NCI-H774 (cell line): ENCODE data around the gene MTHFSD.

Experiments used
- DNase-seq: peaks from one replicate; lab custom pipeline; 2025; lab: John Stamatoyannopoulos, UW

The MTHFSD gene

DNA sequence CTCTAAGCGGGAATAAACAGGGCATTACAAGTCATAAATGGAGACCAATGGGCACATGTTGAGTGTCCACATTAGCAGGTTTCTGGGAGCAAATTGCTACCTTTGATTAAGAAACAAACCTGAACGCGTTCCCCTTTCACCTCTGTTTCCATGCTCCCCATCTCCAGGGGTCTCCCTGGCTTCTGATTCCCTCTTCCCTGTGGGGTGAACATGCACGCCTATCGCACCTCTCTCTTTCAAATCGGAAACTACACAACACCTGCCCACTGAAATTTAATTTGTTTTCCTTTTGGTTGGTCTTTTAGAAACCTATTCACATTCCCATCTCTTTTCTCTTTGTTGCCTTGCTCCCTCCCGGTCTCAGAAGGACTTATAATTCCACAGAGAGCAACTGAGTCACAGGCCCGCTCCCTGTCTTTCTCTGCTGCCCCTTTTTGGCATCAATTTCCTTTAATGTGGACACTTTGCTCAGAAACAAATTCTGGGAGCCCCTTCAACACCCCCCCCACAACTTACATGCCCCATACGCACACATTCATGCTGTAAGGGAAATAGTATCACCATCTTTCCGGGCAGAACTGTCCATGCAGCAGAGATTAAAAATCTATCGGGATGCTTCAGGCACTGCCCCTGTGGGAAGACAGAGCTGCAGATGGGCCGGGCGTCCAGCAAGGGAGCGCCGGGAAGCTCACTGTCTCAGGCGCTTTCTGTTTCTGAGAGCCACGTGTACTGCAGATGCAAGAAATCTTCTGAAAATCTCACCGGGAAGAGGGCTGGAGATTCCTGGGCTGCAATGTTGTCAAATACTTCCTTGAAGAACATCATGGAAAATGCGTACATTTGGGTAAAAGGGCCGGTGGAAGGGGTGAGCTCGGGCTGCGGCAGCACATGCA, 51.9 kb downstream of the MTHFSD start:
- DNase-seq: no peak

GRCh38 chr16:86501989-86502855, 52.8 kb downstream of the MTHFSD start:
- DNase-seq: no peak

DNA sequence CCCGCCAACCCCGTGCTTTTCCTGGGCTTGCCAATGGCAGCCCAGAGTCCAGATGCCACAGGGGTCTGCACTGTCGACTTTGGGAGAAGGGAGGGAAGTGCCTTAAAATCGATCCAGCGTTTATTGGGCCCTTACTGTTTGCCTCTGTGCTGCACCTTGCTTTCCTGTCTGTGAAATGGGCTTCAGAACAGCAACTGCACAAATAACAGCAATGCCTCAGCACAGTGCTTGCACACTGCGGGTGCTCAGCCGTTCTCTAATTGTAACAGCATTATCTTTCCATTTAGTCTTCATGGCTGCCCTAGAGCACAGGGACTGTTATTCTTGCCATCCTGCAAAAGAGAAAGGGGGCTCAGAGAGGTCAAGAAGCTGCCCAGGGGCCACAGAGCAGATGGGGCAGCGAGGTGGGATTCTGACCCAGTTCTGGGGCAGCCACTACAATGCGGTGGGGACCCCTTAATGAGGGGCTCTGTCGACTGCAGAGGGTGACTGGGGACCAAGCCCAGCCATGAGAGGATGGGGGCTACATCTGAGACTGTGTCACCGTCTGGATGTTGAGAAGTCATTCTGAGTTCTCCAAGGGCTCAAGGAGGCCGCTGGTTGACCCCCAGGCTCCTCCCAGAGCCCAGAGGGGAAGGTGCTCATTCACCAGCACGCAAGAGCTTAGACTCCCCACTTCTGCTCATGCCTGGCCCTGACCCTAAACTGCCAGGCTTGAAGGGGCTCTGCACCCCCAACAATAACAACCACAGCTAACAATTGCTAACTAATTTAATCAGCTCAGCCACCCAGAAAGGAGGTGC, 54.1 kb downstream of the MTHFSD start:
- DNase-seq: no peak

GRCh38 chr16:86499889-86500707, 54.9 kb downstream of the MTHFSD start:
- no peak for DNase-seq

- DNase-seq: no peak
Measured at GRCh38 chr16:86499440-86499786, 55.6 kb downstream of the MTHFSD start.

DNA sequence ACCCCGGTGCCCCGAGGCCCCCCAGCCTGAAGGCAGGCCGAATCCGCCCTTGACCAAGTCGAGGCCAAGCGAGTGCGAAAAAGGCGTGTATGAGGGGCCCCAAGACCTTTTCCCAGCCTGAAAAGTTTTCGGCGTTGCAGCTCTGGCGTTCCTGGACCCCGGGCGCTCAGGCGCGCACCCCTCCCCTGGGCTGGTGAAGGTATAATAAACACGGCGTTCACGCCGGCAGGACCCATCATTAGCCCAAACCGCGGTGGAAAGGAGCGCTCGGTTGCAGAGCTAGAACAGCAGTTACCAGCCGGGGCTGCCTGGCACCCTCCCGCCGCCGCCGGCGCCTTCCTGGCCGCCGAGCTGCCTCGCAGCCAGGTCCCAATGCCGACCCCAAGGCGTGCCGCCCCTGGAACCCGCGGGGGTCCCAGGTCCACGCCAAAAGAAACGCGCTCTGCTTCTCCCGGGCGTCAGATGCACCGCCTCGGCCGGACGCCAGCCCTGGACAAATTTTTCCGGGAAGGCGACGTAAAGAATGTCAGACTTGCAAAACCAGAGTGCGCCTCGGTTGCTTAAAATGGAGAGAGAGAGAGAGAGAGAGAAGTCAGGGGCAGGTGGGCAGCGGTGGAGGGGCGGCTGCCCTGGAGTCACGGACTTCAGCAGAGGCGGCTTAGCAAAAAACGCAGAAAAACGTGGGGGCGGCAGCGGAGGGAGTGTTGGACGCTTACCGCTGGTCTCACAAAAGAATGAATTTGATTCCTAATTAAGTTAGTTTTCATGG, 56.2 kb downstream of the MTHFSD start:
- DNase-seq: no peak

GRCh38 chr16:86498155-86498670, 56.8 kb downstream of the MTHFSD start:
- DNase-seq: no peak

DNA sequence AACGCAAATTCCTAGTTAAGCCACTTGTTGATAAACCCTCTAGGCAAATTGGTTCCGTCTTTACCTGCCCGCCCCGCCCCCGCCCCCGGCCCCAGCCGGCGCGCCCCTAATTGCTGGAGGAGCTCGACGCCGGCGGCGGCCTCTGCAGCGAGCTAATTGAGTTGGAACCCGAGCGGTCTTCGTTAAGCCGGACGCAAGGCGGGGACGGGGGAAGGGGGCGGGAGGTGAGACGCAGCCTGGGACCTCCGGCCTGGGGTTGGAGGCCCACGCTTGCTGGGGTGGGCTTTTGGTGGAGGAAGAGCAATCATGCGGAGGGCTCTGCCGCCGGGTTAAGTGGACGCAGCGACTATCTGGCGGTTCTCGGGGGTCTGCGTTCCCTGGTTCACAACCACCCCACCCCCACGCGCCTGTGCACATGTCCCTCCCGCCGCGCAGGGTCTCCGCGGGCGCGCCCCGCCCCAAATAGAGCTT, 57.4 kb downstream of the MTHFSD start:
- no peak for DNase-seq

DNA sequence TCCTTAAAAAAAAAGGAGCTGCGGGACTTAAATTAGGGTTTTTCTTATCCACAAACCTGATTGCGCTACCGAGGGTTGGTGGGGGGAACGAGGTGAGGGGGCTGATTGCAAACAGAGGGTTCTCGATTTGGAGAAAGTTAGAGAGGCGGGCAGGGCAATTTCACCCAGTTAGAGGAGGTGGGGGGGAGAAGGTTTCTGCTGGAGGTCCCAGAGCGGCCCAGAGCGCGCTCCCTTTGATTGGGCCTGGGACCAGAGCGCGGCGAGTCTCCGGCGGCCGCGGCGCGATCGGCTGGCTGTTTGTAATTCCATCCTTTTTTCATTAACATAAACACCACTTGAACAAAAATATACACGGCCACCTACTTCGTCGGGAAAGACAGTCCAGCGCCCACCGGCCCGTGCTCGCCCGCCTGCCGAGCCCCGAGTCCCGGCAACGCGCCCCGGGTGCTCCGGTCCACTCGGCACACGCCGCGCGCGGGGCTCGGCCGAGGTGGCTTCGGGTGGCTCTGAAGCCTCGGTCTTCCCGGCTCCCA, 58.0 kb downstream of the MTHFSD start:
- no peak for DNase-seq

GRCh38 chr16:86496262-86496928, 58.6 kb downstream of the MTHFSD start:
- DNase-seq: no peak

GRCh38 chr16:86495756-86496261, 59.2 kb downstream of the MTHFSD start:
- no peak for DNase-seq

GRCh38 chr16:86495357-86495701, 59.7 kb downstream of the MTHFSD start:
- DNase-seq: no peak

DNA sequence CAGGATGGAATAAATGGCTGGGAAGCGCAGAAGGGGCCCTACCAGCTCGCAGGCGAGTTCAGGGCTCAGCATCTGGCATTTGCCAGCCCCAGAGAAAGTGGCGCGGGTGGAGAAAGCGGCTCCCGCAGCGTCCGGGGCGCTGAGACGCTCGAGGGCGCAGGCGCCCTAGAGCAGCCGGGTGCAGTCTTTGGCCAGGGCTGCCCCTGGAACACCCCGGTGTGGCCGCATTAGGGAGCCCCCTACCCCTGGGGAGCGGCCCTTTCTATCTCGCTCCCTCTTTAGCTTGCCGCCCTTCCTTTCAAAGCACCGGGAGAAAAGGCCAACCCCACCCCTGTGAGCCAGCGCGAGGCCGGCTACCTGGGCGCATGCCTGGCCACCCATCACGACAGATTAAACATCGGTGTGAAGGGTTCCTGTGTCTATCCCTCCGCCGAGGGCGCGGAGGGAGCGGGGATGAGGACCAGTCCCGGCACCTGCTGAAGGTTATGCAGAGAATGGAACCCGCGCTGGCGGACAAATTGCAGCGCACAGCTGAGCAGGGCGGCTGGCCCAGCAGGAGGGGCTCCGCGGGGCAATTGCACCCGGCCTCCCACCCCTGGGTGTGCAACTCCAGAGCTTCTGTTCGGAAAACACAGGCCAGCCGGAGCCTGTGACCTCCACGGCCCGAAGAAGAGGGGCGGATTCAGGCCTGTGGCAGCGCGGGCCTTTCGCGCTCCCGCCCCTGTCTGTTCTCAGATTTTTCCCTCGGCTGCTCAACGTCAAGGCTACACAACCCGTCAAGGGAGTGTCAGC, 60.3 kb downstream of the MTHFSD start:
- no peak for DNase-seq

DNA sequence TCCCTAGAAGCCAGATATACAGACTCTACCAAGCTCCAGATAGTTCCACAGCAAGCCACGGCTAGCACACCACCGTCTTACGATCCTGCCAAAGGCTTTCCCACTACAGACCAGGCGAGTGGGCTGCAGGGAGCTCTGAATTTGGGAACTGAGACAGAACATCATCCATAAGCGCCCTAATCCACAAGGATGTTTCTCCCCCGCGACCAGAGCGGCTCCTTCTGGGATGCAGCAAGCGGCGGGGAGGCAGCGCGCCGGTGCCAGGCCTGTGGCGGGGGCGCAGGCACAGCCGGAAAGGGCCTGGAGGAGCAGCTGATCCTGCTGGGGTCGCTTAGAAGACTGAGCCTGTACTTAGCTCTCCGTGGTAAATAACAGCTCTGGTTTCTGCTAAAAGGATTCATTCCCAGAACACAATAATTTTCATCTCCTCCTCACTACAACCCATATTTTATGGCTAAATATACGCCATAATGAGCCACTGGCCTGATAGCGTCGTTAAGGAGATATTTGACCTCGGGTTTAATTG, 60.9 kb downstream of the MTHFSD start:
- no peak for DNase-seq

DNA sequence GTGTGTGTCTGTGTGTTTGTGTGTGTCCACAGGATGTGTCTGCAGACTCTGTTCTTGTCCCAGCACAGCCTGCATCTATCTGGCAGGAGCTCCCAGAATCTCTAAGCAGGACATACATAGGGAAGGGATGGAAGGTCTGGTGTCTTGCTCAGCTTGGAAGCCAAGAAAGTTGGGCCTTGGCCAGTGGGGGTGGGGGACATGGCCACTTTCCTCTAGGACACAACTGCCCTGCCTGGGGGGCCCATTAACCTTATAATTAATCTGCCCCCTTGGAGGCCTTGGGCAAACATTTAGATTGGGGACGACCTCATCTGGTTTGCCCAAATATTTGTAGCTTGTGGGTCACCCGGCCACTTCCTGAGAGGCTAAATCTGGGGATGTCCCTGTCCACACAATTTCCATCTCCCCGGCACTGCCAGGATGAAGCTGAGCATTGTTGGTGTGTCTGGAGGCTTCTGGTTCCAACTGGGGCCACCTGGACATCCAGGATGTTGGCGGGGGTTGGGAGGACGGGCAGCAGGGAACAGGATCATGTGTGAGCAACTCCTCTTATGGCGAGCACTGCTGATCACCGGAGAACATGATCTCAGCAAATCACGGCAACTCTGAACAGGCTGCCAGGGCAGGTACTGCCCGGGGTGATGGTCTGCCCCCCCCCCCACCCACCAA, 61.9 kb downstream of the MTHFSD start:
- DNase-seq: no peak

- no peak for DNase-seq
Measured at GRCh38 chr16:86492267-86492960, 62.6 kb downstream of the MTHFSD start.

DNA sequence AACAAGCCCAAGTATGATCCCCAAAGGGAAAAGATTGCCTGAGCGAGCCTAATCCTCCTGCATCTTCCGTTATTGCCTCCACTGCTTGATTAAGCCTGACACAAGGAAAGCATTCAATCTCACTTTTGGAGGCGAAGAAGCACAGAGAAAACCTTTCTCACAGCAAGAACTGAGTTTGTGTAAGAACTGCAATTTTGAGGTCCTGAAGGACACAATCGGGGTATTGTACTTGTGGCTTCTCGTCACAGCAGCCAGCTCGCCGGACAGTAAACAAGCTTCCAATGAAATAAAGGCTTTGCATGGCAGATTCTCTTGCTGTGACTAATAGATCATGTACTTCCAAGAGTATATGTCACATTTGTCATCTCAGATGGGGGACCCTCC, 63.4 kb downstream of the MTHFSD start:
- DNase-seq: no peak
